Measurements from ENCODE around the gene SMAD2. TPM values are rescaled to one million over a fixed set of nuclear protein-coding genes. Genes with fewer than 3 reads are reported as not detected.

SMAD2 gene
- total RNA-seq (2022; extraction: Qiagen RNA extraction; ENCODE audit: low read depth): 51.0 to 73.9 TPM (median 68.6 TPM) in 5 replicates

DNA sequence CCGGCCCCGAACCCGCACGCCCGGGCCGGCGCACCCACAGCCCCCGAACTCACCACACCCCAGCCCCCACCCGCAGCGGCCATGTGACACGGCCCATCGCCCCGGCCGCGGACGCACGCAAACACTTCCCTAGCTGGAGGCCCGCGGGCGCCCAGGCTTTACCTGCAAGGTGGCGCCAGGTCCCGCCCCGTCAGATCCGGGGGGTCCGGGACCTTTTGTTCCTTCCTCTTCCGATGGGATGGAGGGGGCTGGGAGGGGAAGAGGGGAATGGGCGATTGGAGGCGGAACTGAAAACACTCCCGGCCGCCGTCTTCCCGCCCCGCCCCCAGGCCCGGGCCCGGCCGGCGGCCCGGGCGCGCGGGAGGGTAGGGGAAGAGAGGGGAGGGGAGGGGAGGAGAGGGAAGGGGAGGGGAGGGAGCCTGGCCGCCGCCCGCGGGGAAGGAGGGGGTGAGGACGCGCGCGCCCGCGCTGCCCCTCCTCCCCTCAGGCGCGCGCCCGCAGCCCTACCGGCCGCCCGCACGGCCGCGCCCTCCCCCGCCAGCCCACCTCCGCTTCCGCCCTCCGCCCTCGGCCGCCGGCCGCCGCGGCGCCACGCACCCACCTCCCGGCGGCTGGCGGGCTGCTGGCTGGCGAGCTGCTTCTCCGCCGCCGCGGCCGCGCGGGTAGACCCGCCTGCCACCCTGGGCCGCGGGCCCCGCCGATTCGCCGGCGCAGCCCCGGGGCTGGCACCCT is at the start of gene SMAD2:
Gene SMAD2 (minus strand): TSS at position 461 of the 732 bp plus-strand sequence. CDS start 33,903 bp downstream, outside the sequence.

Data from A549 treated with RU486 at 1 μM for 4 hours (cell line).